Left cardiac atrium (tissue), 4 donors: ENCODE data around the gene VEZT. TPM values are rescaled to one million over a fixed set of nuclear protein-coding genes. Genes with fewer than 3 reads are reported as not detected.

ENCODE experiments used
- ATAC-seq, 2 donors: fragments of 200-7000 bp; cut with Tn5 transposase; one replicate each; pipeline ENCODE4 v1.9.1; 2020; ENCODE audit warnings: mild to moderate bottlenecking in 2 of 2, moderate library complexity in 2 of 2
- DNase-seq: peaks from one replicate; pipeline ENCODE4 v3.0.0-alpha.2; 2020
- intact Hi-C, 2 donors: fragments of 100-400 bp; cut with DNase I; formaldehyde crosslinking; loops; one replicate each; pipeline versions ENCODE4 v1.14.1 to v1.15.1; 2022 to 2023
- long read RNA-seq: library from polyadenylated mRNA; unstranded; transcript quantifications from one replicate; pipeline ENCODE4 v2.0.0, GENCODE V29; 2021
- total RNA-seq, 2 donors: library from RNA; stranded (reverse); fragmentation: NEBNext Ultra II Directional; extraction: Animal tissue kit (Norgen Biotek cat#: 25700); gene quantifications; one replicate each; pipeline ENCODE4 v1.2.1, GENCODE V29; 2021
- donor health status: DM: no; HTN: yes; CAD: no.
- donor health status: DM: no; HTN: yes; CAD: no; lungs with severe emphysema.
- donor health status: DM: yes; HTN: yes; CAD: no.
- donor health status: Dilated cardiomyopathy.

The VEZT gene, protein sequence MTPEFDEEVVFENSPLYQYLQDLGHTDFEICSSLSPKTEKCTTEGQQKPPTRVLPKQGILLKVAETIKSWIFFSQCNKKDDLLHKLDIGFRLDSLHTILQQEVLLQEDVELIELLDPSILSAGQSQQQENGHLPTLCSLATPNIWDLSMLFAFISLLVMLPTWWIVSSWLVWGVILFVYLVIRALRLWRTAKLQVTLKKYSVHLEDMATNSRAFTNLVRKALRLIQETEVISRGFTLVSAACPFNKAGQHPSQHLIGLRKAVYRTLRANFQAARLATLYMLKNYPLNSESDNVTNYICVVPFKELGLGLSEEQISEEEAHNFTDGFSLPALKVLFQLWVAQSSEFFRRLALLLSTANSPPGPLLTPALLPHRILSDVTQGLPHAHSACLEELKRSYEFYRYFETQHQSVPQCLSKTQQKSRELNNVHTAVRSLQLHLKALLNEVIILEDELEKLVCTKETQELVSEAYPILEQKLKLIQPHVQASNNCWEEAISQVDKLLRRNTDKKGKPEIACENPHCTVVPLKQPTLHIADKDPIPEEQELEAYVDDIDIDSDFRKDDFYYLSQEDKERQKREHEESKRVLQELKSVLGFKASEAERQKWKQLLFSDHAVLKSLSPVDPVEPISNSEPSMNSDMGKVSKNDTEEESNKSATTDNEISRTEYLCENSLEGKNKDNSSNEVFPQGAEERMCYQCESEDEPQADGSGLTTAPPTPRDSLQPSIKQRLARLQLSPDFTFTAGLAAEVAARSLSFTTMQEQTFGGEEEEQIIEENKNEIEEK
- total RNA-seq: 10 to 100 TPM; 53.2 to 60.0 TPM
- long read RNA-seq, full-length matches to known transcripts: 33 of 57 reads
- long read RNA-seq, partial matches to known transcripts: 0 of 57 reads
- long read RNA-seq, other reads (novel, unspliced or antisense): 24 of 57 reads

DNA sequence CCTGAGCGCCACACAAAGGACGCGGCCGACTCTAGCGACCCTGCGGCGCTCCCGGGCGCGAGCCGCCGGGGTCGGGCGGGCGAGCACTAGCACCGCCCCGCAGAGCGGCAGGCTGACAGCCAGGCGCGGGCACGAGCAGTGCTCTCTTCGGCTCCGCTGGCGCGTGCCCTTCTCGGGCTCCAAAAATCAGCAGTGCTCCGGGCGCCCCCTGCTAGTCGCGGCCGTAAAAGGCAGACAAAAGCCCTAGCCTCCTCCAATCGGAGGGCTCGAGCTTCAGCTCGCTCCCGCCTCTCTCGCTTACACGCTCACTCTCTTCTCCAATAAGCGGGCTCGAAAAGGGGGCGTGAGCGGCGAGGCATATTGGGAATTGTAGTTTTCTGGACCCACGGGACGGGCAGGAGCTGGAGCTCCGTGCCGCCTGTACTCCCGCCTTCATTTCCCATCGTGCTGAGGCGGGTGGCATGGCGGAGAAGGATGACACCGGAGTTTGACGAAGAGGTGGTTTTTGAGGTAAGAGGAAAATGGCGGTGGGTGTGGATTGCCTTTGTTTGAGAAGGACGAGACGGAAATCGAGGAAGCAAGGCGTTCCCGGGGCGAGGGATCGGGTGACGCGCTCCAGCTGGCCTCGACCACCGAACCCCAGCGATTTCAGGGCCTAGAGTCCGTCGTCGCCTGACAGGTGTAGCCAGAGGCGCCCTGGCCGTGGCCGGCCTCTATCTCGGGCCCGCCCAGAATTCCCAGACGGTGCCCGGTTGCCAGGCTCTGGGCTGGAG, at the start of gene VEZT, which contains the start of gene FGD6:
TSS of gene VEZT (plus strand) at position 431 of the 773 bp plus-strand sequence. CDS start at position 475, 44 bp downstream.
TSS of gene FGD6 (minus strand) at position 91 of the 773 bp plus-strand sequence. CDS start 227 bp downstream, outside the sequence.
- DNase-seq (peak; percentile 99), ATAC-seq (peak; percentile 95 to 97)
- intact Hi-C loops: loop anchor here (5.0 to 10.0 kb wide), 2 partner anchors 93 to 100 kb away; no protein-coding TSS in a partner anchor

DNA sequence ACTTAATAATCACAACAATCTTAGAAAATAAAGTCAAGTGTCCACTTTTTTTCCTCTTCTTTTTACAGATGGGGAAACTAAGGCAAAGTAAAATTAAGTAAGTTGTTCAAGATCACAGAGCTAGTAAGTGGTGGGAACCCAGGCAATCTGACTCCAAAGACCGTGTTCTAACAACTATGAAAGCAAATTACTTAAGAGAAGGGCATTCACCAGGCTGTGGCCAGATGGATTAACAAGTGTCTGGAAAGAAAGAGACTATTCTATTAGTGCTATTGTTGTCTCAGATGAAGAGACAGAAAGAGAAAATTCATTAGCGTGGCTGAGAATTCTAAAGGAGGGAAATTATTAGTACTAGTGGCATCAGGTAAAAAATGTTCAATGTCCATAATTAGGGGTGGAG, 48.9 kb upstream of the VEZT start:
- DNase-seq (no peak), ATAC-seq (no peak)

DNA sequence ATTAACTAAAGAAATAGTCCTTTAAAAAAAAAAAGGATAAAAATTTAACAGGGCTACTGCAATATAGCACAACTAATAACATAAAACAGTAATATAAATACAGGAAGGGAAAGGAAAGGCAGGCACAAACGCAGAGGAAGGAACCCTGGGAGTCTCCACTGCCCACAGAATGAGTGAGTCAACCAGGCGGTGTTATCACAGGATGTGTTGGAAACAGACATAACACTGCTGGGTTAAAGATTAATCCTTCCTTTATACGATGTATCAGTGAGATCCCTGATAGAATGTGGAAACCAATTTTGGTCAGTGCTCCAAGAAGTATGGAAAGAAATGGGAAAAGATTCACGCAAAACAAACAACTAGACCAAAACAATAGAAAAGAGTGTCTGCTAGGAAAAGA, 48.2 kb upstream of the VEZT start:
- intact Hi-C loops: no loop called here
- DNase-seq: peak; percentile 31
- ATAC-seq: peak in 1 of 2 donors; percentile 86

More for the DNA sequence above, 48.9 kb upstream of the VEZT start:
- intact Hi-C loops: no loop called here

DNA sequence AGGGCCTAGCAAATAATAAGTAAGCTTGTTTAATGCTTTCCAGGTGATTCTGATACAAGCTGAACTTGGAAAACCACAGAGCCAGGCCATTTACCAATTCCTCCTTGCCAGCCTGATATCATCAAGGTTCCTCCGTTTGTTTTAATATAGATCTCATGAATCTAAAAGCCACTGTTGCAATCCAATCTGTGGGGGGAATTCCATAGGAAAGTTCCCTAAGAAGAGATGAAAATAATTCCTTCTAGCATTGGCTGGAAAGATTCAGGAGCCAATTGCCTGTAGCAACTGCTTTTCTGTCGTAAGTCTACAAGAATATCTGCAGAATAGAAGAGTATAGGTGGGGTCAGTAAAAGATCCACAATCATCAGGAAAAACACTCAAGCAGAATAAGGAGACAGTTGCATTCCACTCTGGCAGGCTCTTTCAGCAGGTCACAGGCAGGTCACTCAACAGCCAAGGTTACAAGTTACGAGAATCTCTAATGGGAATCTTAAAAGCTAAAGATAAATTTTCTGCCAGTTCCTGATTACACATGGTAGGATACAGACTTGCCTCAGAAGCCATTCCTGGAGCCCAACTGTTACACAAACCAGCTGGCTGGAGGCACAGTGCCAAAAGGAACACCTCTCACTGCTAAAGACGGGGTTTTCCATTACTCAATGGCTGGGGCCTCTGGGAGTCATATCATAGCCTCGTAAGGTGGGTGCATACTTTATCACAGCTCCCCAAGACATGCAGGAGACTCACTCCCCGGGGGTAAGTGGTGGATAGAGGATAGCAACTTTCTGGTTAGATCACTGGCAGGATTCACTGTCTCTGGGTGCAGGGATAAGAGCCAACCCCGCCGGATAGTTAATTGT, 44.0 kb upstream of the VEZT start:
- intact Hi-C loops: no loop called here
- DNase-seq (peak; percentile 86), ATAC-seq (peak; percentile 89 to 93)

DNA sequence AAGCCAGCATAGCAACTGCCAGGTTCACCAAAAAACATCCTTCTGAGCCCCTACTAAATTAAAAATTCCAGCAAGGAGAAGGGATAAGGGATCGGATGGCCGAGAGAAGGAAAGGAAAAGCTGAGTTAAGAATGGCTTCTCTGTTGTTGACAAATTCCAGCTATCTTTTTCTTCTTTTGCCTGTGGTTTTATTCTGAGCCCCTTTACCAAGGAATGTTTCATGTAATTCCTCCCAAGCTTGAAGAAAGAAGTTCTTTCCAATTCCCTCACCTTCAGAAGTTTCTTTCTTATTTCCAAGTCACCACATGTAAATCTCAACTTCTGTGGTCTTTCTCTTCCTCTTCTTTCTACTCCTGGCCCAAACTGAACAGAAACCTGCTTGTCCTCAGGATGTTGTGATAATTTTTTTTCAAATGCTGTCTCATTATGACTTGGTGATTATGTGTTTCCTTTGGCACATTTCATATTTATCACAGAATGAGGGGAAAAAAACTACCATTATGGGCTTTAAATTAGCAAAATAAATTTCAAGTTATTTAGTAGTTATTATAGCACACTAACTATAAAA, 40.3 kb upstream of the VEZT start:
- intact Hi-C loops: no loop called here
- ATAC-seq: no peak
- no peak for DNase-seq

DNA sequence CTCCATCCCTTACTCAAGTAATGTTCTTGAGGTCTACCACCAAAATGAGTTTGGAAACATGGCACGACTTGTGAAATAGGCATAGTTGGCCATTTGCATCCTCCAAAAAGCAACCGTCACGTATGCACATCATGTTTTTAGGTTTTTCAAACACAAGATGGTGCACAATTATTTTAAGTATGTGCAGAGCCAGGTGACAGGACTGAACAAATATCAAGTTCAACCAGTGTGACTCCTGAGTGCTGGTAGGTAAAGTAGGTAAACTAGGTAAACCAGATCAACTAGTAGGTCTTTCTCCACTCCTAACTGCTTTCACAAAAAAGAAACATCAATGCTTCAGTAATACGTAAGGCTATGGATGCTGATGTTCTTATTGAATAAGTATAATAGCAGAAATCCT, 39.5 kb upstream of the VEZT start:
- intact Hi-C loops: no loop called here
- no peak for ATAC-seq
- DNase-seq: no peak

DNA sequence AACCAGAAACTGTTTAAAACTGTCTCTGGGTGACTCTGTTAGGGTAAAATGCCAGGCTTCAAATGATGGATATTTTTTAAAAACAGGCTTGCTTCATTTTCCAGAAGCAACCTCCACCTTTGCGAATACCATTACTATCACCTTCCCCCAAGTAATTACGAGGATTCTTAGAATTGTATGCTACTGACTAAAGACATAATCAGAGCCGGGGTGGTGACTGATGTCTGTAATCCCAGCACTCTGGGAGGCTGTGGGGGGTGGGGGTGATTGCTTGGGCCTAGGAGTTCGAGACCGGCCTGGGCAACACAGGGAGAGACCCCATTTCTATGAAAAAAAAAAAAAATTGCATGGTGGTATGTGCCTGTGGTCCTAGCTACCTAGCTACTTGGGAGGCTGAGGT, 38.6 kb upstream of the VEZT start:
- ATAC-seq (peak in 1 of 2 donors; percentile 34), DNase-seq (no peak)
- intact Hi-C loops: no loop called here

DNA sequence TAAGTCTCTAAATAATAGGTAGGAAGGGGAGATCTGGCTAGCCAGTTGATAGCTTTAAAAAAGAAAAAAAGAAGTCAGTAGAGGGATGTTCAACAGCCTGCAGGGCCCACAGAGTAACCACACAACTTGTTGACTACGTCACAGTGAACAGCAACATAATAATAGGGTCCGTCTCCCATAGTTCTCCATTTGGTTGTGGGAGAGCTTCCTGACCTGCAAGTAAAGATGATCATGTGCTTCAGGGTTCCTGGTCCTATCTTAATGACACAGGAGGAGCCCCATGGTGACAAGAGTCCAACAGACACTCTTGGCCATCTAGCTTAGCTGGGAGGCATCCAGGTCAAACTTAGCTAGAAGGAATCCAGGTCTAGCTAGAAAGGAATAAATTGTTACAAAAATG, 36.5 kb upstream of the VEZT start:
- intact Hi-C loops: no loop called here
- DNase-seq (no peak), ATAC-seq (no peak)

DNA sequence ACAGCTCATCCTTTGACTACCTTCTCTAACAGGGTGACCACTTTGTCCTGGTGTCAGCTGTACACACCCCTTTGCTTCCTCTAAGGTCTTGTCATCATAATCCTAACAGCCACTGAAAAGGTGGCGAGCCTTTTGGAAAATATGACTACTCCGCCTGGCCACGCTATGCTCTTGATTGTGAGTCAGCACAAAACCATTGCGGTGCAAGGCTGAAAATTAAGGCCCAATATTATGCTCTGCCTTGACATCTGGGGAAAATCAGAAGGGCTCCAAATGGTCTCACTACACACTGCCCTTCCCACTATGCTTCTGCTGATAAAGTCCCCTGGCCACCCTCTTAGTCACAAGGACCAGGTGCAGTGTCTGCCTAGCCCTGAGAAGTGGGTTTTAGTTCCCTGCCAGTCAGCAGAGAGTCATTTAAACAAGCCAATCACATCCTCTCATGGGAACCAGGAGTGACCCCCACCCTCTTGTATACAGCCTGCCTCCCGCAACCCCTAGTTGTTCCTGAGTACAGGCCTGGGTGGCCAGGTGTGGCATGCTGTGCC, 34.7 kb upstream of the VEZT start:
- no peak for DNase-seq
- intact Hi-C loops: no loop called here
- ATAC-seq: peak in 1 of 2 donors; percentile 38

DNA sequence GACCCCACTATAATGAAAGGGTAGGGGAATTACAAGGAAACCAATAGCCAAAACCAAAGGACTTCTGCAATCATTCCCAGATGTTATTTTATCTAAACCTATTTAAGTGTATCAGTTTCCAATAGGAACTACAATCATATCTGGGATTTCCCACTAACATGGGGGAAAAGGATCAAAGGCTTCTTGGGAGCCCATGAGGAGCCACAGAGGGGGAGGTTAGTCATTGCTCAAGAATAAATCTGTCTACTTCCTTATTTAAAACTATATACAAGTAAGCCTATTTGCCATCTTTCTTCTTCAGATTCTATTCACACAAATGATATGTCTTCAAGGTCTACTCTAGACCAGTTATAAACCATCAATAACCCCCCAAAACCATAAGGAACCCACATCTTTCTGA, 33.5 kb upstream of the VEZT start:
- intact Hi-C loops: no loop called here
- DNase-seq (no peak), ATAC-seq (no peak)

DNA sequence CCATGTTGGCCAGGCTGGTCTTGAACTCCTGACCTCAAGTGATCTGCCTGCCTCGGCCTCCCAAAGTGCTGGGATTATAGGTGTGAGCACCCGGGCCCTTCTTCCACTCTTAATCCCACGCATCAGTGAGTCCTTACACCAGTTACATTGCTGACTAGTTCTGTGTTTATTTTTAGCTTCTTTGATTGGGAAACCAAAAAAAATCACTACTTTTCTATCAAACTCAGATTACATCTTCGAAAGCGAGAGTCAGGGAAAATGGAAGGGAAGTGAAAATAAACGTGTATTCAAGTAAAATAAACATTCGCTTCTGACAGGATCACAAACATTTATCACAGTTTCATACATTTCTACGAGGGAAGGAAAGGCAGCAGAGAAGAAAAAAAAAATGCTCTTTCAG, 32.5 kb upstream of the VEZT start:
- intact Hi-C loops: no loop called here
- DNase-seq (no peak), ATAC-seq (no peak)

DNA sequence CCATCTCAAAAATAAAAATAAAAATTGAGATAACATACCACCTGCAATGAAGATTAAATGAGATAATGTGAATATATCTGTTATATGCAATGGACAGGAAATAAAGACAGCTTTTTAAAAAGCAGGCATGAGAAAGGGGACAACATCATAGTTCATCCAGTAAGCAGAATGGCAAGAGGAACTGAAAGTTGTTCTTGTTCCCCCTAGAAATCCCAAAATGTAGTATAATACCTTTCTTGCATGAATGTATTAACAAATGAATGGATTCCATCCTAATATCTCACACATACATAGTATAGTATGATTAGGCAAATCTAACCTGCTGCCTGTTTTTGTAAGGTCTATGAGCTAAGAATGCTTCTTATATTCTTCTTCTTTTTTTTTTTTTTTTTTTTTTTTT, 31.8 kb upstream of the VEZT start:
- intact Hi-C loops: no loop called here
- DNase-seq: no peak
- no peak for ATAC-seq

DNA sequence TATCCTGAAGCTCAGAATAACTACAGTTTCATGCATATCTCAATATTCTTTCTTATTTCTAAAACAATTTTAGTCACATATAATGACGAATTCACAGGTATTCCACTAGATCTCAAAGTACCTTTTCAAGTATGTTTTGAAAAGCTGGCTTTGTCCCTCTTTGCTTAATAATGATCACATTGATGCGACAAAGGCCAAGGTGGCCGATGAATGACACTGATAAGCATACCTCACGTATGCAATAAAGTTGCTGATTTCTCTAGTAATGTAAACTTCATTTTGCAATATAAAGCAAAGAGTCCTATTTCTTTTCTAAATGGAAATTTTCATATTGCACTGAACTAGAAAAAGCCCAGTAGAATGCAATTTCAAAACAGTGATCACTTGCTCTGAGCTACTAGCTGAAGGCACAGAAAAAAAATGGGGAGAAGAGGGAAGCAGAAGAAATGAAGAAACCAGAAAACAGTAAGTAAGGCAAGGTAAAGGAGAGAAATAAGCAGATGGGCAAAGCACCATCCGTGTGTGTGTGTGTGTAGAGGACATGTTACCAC, 29.7 kb upstream of the VEZT start:
- intact Hi-C loops: no loop called here
- DNase-seq: no peak
- ATAC-seq: no peak

DNA sequence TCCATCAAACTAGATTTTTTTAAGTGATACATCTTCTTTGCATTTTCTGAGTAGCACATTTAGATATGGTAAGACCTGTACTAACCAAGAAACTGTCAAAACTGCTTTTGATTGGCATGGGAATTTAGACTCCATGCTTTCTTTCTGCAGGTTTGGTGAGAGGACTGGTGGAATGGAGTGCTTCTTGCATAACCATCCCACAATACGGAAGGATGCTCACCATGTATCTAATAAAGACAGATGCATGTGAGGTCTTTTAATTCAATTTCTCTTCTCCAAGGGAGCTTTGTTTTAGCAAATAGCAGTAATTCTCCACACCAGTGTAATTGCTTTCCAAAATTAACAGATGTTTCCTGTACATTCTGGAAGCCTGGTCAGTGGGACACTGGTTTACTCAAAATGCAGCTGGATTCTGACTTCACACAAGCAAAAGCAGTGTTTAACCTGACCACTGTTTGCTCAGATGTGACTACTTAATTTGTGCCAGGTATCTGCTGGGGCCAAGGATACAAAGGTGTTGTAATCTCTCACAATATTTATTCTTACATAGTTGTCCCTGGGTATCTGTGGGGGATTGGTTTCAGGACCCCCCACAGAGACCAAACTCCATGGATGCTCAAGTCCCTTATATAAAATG, 26.4 kb upstream of the VEZT start:
- no peak for ATAC-seq
- DNase-seq: no peak
- intact Hi-C loops: no loop called here

DNA sequence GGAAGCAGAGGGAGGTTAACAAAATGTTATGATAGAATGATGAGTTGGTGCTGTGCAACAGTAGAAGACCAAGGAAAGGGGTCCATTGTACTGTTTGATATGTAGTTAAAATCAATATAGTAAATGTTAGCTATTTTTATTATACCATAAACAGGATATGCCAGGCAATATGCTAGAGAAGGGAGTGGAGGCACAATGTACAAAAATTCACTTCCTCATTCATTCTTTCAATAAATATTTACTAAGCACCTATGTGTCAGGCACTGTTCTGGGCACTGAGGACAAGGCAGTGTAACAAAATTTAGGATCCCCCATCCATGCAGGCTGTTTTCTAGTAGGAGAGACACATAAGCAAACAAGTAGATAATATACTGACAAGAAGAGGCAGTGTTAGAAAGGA, 25.3 kb upstream of the VEZT start:
- ATAC-seq: no peak

DNA sequence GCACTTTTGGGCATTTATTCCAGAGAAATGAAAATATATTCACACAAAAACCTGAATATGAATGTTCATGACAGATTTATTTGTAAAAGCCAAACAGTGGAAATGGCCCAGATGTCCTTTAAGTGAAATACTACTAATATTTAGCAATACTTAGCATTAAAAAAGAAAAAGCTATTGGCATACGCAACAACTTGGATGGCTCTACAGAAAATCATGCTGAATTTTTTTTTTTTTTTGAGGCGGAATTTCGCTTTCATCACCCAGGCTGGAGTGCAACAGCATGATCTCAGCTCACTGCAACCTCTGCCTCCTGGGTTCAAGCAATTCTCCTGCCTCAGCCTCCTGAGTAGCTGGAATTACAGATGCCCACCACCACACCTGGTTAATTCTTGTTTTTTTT, 24.5 kb upstream of the VEZT start:
- DNase-seq (no peak), ATAC-seq (no peak)
- intact Hi-C loops: no loop called here

More for the DNA sequence above, 25.3 kb upstream of the VEZT start:
- DNase-seq: no peak
- intact Hi-C loops: no loop called here

DNA sequence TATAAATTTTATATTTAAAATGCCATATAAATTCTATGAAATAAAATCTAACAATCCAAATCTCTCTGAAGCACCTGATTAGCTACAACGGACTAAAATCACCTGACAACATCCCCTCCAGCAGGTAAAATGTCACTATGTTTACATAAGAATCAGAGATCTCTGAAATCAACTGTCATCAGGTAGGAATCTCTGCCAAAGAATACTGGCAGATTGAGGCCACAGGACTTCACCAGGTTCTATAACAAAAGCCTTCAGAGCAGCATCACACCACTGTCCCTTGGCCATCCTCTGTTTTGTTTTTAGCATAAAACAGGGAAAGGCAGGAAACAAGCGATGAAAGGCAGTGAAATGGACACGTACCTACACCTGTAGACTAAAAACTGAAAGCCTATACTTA, 22.5 kb upstream of the VEZT start:
- no peak for ATAC-seq
- intact Hi-C loops: no loop called here
- no peak for DNase-seq
